Osteocyte (in vitro differentiated cells): Measurements from ENCODE around the gene EPB41L3. TPM values are rescaled to one million over a fixed set of nuclear protein-coding genes. Genes with fewer than 3 reads are reported as not detected.
"Not testable (repeated sequence)": the region's sequence is repeated elsewhere in the genome, so short reads cannot be mapped to it uniquely, and the experiment has no call there.

ENCODE experiments used
- DNase-seq: peaks from one replicate; pipeline ENCODE4 v3.0.0; 2021; ENCODE audit warnings: mixed read lengths; ENCODE audit not compliant: unreplicated experiment; ENCODE audit errors: extremely low spot score
- H3K27ac Mint-ChIP-seq: one replicate; pipeline ENCODE4 v1.8.0; 2021; ENCODE audit warnings: mild to moderate bottlenecking, mixed read lengths; ENCODE audit not compliant: unreplicated experiment
- H3K27me3 Mint-ChIP-seq: one replicate; pipeline ENCODE4 v1.8.0; 2021; ENCODE audit warnings: mixed read lengths; ENCODE audit not compliant: unreplicated experiment
- H3K36me3 Mint-ChIP-seq: one replicate; pipeline ENCODE4 v1.8.0; 2021; ENCODE audit warnings: mixed read lengths; ENCODE audit not compliant: unreplicated experiment
- H3K4me1 Mint-ChIP-seq: one replicate; pipeline ENCODE4 v1.8.0; 2021; ENCODE audit warnings: mixed read lengths; ENCODE audit not compliant: unreplicated experiment
- H3K4me3 Mint-ChIP-seq: one replicate; pipeline ENCODE4 v1.8.0; 2021; ENCODE audit warnings: mild to moderate bottlenecking, moderate library complexity, mixed read lengths; ENCODE audit not compliant: unreplicated experiment
- H3K9me3 Mint-ChIP-seq: one replicate; pipeline ENCODE4 v1.8.0; 2021; ENCODE audit warnings: mixed read lengths; ENCODE audit not compliant: unreplicated experiment
- CTCF ChIP-seq: fragments of 200-600 bp; sonication (generic); IDR thresholded peaks from 2 replicates; pipeline ENCODE4 v1.5.0; 2021; ENCODE audit warnings: antibody characterized with exemption, mild to moderate bottlenecking, moderate library complexity
- total RNA-seq: library from RNA; stranded (reverse); gene quantifications from 2 replicates; pipeline ENCODE4 v1.2.1, GENCODE V29; 2021

EPB41L3 gene
- total RNA-seq, 1 donor from 2014 or later, result 15.6 TPM

GRCh38 chr18:5500158-5500939 lies 43.4 kb downstream of the EPB41L3 start:
- Mint-ChIP-seq H3K4me3 (no peak overlapping the region), H3K9me3 (no peaks in the 10 kb centered on the region), H3K4me1 (no peaks in the 10 kb centered on the region), H3K27ac (no peak overlapping the region), H3K36me3 (no peaks in the 10 kb centered on the region), H3K27me3 (no peaks in the 10 kb centered on the region)
- no peak for TF ChIP-seq CTCF
- DNase-seq, result no peak

GRCh38 chr18:5498452-5498851 lies 45.3 kb downstream of the EPB41L3 start:
- Mint-ChIP-seq H3K36me3 (no peaks in the 10 kb centered on the region), H3K27ac (no peak overlapping the region), H3K27me3 (no peaks in the 10 kb centered on the region), H3K4me1 (no peaks in the 10 kb centered on the region), H3K9me3 (no peaks in the 10 kb centered on the region), H3K4me3 (no peak overlapping the region)
- no peak for TF ChIP-seq CTCF
- no peak for DNase-seq

- Mint-ChIP-seq H3K4me3 (no peak overlapping the region), H3K36me3 (no peaks in the 10 kb centered on the region), H3K4me1 (no peaks in the 10 kb centered on the region), H3K27ac (no peak overlapping the region), H3K9me3 (no peaks in the 10 kb centered on the region), H3K27me3 (no peaks in the 10 kb centered on the region)
- TF ChIP-seq CTCF, result no peak
- DNase-seq, result no peak
Observed at GRCh38 chr18:5496305-5496704, 47.5 kb downstream of the EPB41L3 start.

GRCh38 chr18:5490753-5491480 lies 52.9 kb downstream of the EPB41L3 start:
- peaks cover 8% of the 10 kb centered on the region for H3K36me3 Mint-ChIP-seq
- H3K4me1 Mint-ChIP-seq, result no peaks in the 10 kb centered on the region
- H3K9me3 Mint-ChIP-seq, result peaks cover 10% of the 10 kb centered on the region
- no peaks in the 10 kb centered on the region for H3K27me3 Mint-ChIP-seq
- no peak overlapping the region for H3K4me3 Mint-ChIP-seq
- DNase-seq, result no peak
- H3K27ac Mint-ChIP-seq, result no peak overlapping the region
- no peak for TF ChIP-seq CTCF

GRCh38 chr18:5488844-5489243 lies 55.0 kb downstream of the EPB41L3 start:
- Mint-ChIP-seq H3K36me3 (peaks cover 13% of the 10 kb centered on the region), H3K27me3 (no peaks in the 10 kb centered on the region), H3K4me3 (no peak overlapping the region), H3K27ac (no peak overlapping the region), H3K9me3 (peaks cover 16% of the 10 kb centered on the region), H3K4me1 (peaks cover 3% of the 10 kb centered on the region)
- DNase-seq, result no peak
- TF ChIP-seq CTCF, result no peak

- Mint-ChIP-seq H3K9me3 (peaks cover 16% of the 10 kb centered on the region), H3K36me3 (peaks cover 13% of the 10 kb centered on the region)
- H3K4me1 Mint-ChIP-seq, DNase-seq, H3K27ac Mint-ChIP-seq, H3K4me3 Mint-ChIP-seq, H3K27me3 Mint-ChIP-seq: not testable (repeated sequence)
Observed at GRCh38 chr18:5488044-5488443, 55.8 kb downstream of the EPB41L3 start.
